Testis (tissue), 3 donors: ENCODE measurements around the gene RFXANK. TPM values are rescaled to one million over a fixed set of nuclear protein-coding genes. Genes with fewer than 3 reads are reported as not detected.
A peak's percentile ranks its signal among the peaks of the same experiment; 100 is the strongest.
"Not testable (repeated sequence)": the region's sequence is repeated elsewhere in the genome, so short reads cannot be mapped to it uniquely, and the experiment has no call there.

Experiments
- DNase-seq: peaks from one replicate; pipeline ENCODE4 v3.0.0-alpha.2; 2019
- H3K27ac ChIP-seq, 2 donors: fragments of 200-600 bp; sonication (generic); one replicate each; pipeline ENCODE4 v1.5.1; 2019
- H3K27me3 ChIP-seq: fragments of 200-600 bp; sonication (generic); one replicate; pipeline ENCODE4 v1.5.1; 2019
- H3K36me3 ChIP-seq: fragments of 200-600 bp; sonication (generic); one replicate; pipeline ENCODE4 v1.5.1; 2017; ENCODE audit warnings: low read depth; ENCODE audit errors: missing control alignments
- H3K4me1 ChIP-seq: fragments of 200-600 bp; sonication (generic); one replicate; pipeline ENCODE4 v1.5.1; 2019
- H3K4me3 ChIP-seq, 2 donors: fragments of 200-600 bp; sonication (generic); one replicate each; pipeline ENCODE4 v1.5.1; 2017 to 2019
- H3K9me3 ChIP-seq: fragments of 200-600 bp; sonication (generic); one replicate; pipeline ENCODE4 v1.5.1; 2017
- POLR2A ChIP-seq: fragments of 450-650 bp; IDR thresholded peaks from one replicate; pipeline ENCODE4 v1.6.1; 2017; ENCODE audit warnings: antibody characterized with exemption, mild to moderate bottlenecking, moderate library complexity
- WGBS, 2 donors: methylation state at CpG; one replicate each; pipeline ENCODE4 v1.1.5; 2018; 5-methylcytosine and 5-hydroxymethylcytosine counted together
- intact Hi-C: fragments of 100-400 bp; cut with DNase I; formaldehyde crosslinking; loops from one replicate; pipeline ENCODE4 v1.15.1; 2023; ENCODE audit warnings: low total_unique reads
- polyA plus RNA-seq: library from polyadenylated mRNA; stranded (reverse); fragments of 350-450 nt; fragmentation: Illumina TruSeq; extraction: RNeasy Lipid Tissue Mini Kit (QIAGEN cat#74804); gene quantifications from one replicate; pipeline ENCODE4 v1.2.3, GENCODE V29; 2014; ENCODE audit warnings: low read depth, low replicate concordance; ENCODE audit not compliant: insufficient read depth
- total RNA-seq, 2 donors: library from RNA; depleted of rRNA; stranded (reverse); fragments of >200 nt; gene quantifications; one replicate each; pipeline ENCODE4 v1.2.3, GENCODE V29; 2016
- TF ChIP-seq, protein P1 (sequence below), 3 experiments: fragments of 450-650 bp in 2 of 3; fragments of 200-600 bp in 1 of 3; sonication (generic) in 1 of 3; IDR thresholded peaks; one replicate each; pipeline ENCODE4 v1.5.1; 2016 to 2019; ENCODE audit warnings: antibody characterized with exemption in 3 of 3, mild to moderate bottlenecking in 2 of 3, moderate library complexity in 1 of 3

RFXANK gene
- total and polyA plus RNA-seq, 3 donors from 2014 or later, result 35.1 to 40.4 (median 35.7) TPM

DNA sequence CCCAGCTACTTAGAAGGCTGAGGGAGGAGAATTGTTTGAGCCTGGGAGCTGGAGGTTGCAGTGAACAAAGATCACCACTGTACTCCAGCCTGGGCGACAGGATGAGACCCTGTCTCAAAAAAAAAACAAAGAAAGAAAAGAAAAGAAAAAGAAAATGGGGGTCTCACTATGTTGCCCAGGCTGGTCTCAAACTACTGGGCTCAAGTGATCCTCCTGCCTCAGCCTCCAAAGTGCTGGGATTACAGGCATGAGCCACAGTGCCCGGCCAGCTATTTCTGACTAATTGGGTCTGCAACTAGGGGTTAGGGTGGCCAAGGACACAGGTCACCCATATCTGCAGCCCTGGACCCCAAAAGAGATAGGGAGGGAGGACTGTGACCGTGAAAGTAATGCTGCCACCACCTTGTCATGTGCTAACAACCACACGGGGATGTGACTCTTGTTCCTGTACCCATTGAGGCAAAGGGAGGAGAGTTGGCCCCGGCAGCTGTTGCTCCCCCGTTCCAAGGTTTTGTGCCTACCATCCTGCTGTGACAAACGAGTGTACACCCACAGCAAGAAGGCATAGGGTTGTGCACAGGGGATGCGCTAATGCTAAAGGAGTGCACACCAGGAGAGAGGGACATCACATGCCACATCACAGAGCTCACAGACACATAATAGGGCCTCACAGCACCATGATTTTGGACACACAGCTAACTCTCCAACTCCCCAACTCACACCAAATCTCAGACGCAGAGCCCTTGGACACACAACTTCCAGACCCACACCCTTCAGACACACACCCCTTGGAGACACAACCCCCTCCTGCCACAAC is 22.6 kb upstream of the RFXANK start:
- no peak for TF ChIP-seq POLR2A
- TF ChIP-seq, protein P1, sequence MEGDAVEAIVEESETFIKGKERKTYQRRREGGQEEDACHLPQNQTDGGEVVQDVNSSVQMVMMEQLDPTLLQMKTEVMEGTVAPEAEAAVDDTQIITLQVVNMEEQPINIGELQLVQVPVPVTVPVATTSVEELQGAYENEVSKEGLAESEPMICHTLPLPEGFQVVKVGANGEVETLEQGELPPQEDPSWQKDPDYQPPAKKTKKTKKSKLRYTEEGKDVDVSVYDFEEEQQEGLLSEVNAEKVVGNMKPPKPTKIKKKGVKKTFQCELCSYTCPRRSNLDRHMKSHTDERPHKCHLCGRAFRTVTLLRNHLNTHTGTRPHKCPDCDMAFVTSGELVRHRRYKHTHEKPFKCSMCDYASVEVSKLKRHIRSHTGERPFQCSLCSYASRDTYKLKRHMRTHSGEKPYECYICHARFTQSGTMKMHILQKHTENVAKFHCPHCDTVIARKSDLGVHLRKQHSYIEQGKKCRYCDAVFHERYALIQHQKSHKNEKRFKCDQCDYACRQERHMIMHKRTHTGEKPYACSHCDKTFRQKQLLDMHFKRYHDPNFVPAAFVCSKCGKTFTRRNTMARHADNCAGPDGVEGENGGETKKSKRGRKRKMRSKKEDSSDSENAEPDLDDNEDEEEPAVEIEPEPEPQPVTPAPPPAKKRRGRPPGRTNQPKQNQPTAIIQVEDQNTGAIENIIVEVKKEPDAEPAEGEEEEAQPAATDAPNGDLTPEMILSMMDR (IDR thresholded peaks at IDR 0.05), result no peak
- 75 to 78% methylated on average over 5 to 9 of the region's 9 CpGs for WGBS, 2 donors
- Histone ChIP-seq H3K4me3 (peak overlapping the region in 1 of 2 donors; percentile 43), H3K9me3 (no peaks in the 10 kb centered on the region), H3K36me3 (no peaks in the 10 kb centered on the region), H3K27me3 (no peaks in the 10 kb centered on the region), H3K4me1 (no peaks in the 10 kb centered on the region), H3K27ac (no peak overlapping the region)
- intact Hi-C loops, result no loop called here
- DNase-seq, result no peak

DNA sequence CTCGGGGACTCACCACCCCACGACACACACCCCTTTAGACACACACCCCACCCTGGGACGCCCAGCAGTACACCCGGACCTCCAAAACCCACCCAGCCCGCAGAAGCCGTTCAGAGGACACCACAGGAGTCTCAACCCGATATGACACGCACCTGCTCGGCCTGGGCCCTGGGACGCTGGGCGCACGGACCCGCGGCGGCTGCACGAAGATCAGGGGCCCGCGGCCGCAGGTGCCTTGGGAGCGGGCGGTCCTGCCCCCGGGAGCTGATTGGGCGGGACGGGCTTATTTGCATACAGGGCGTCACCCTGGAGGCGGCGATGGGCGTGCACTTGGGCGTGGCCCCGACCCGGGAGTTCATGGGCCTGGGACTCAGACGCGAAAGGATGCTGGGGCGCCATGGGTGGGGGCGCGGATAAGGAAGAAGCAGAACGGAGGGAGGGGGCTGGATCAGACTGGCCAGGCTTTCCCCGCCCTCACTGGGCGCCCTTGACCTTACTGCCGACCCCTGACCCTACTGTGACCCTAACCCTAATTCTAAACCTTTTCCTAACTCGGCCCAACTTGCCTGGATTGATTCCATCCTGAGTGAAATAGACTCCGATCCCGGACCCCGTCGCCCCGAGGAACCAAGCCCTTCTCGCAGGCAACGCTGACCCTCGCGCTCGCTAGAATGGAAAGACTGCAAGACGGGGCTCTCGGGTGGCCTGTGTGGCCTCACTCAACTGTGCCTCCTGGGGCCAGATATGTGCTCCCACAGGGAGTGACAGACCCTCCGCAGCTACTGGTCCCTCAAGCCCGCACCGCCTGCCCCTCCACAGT is 21.8 kb upstream of the RFXANK start, which contains the start of gene MEF2B:
MEF2B (minus strand) TSS at position 211 of the 820 bp plus-strand sequence. CDS start 19,528 bp downstream, outside the sequence.
- intact Hi-C loops, result no loop called here
- no peak for TF ChIP-seq POLR2A
- TF ChIP-seq, protein P1 (IDR thresholded peaks at IDR 0.05), result no peak
- H3K4me1 ChIP-seq, result no peaks in the 10 kb centered on the region
- no peak within 1 kb of the TSS for H3K27ac ChIP-seq
- WGBS, 2 donors, result 30 to 37% methylated on average over 29 to 56 of the region's 56 CpGs
- no peaks in the 10 kb centered on the region for H3K36me3 ChIP-seq
- H3K4me3 ChIP-seq, result peak within 1 kb of the TSS in 1 of 2 donors; percentile 43
- DNase-seq, result peak; percentile 87
- H3K9me3 ChIP-seq, result no peaks in the 10 kb centered on the region
- no peaks in the 10 kb centered on the region for H3K27me3 ChIP-seq

DNA sequence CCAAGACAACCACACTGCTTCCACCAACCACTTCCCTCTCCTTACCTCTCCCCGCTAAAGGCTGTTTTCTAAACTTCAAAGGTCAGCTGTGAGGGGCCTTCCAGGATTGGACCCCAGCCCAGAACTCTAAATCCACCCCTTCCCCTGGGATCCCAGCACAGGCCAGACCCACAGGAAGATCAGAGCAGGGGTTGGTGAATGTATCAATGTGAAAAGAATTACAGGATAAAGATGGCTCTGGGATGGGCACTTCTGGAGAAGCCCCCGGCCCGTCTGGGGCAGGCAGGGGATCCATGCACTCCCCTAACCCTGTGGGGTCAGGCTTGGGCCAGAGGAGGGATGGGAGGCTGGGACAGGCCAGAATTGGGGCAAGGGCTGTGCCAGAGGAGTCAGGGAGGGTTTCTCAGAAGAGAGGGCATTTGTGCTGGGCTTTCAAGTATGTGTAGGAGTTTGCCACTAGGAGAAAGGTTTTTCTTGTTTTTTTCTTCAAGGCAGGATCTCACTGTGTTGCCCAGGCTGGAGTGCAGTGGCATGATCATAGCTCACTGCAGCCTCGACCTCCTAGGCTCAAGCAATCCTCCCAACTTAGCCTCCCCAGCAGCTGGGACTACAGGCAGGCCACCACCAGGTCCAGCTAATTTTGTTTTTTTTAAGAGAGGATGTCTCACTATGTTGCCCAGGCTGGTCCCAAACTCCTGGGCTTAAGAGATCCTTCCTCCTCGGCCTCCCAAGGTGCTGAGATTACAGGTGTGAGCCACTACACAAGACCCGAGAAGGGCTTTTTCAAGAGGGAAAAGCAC is 21.0 kb upstream of the RFXANK start:
- H3K27me3 ChIP-seq, result no peaks in the 10 kb centered on the region
- no peaks in the 10 kb centered on the region for H3K36me3 ChIP-seq
- no peaks in the 10 kb centered on the region for H3K9me3 ChIP-seq
- intact Hi-C loops, result no loop called here
- no peak overlapping the region for H3K27ac ChIP-seq
- H3K4me1 ChIP-seq, result no peaks in the 10 kb centered on the region
- TF ChIP-seq, protein P1 (IDR thresholded peaks at IDR 0.05), result no peak
- TF ChIP-seq POLR2A, result no peak
- 67 to 77% methylated on average over 6 of the region's 6 CpGs for WGBS, 2 donors
- H3K4me3 ChIP-seq, result no peak overlapping the region
- DNase-seq, result no peak

DNA sequence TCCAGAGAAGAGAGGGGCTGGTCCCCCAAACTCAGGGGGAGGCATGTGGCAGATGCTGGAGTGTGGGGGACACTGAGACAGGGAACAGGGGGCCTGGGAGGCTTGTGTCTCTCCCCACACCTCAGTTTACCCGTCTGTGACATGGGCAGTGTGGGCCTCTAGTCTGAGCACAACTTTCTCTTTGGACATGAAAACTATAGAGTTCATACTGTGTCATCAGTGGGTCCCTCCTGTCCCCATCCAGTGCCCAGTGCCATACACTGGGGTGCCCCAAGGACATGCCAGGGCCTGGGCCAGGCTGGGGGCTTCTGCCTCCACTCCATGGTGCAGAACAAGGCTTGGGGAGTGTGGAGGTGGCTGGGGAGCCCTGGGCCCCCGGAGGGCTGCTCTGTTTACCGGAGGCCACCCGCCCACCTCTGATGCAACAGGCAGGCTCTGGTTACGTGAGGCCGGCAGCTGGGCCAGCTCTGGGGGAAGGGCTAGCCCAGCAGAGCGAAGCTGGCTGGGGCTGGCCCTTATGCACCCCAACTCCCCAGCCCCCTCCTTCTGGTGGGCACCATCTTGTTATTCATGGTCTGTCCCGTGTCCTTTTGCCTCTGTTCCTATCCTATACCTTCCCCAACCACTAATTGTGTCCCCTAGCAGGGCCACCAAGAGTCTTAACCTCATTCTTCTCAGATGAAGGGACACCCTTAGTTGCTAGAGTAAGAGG is 20.1 kb upstream of the RFXANK start:
- DNase-seq, result no peak
- no peaks in the 10 kb centered on the region for H3K9me3 ChIP-seq
- no peaks in the 10 kb centered on the region for H3K4me1 ChIP-seq
- intact Hi-C loops, result no loop called here
- no peak overlapping the region for H3K27ac ChIP-seq
- H3K27me3 ChIP-seq, result no peaks in the 10 kb centered on the region
- H3K4me3 ChIP-seq, result no peak overlapping the region
- TF ChIP-seq, protein P1 (IDR thresholded peaks at IDR 0.05), result no peak
- no peak for TF ChIP-seq POLR2A
- 68 to 82% methylated on average over 8 of the region's 8 CpGs for WGBS, 2 donors
- no peaks in the 10 kb centered on the region for H3K36me3 ChIP-seq

DNA sequence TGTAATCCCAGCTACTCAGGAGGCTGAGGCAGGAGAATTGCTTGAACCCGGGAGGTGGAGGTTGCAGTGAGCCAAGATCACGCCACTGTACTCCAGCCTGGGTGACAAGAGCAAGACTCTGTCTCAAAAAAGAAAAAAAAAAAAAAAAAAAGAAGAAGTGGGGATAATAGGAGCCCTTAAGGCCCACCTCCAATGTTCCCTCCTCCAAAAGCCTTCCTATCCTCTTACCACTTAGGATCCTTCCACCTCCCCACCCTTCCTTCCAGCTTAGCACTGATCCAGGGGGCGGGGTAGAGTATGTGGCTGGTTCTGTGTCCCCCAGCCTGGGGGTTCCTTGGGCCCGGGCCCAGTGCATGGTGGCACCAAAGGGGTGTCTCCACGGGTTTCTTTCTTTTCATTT is 18.8 kb upstream of the RFXANK start:
- H3K36me3 ChIP-seq, H3K27ac ChIP-seq, H3K27me3 ChIP-seq, intact Hi-C loops, DNase-seq, H3K4me1 ChIP-seq, H3K4me3 ChIP-seq, H3K9me3 ChIP-seq: not testable (repeated sequence)
- WGBS, 2 donors, result 90 to 93% methylated on average over 5 of the region's 5 CpGs
